Endothelial cell of umbilical vein (primary cell): ENCODE results near the gene SERGEF. TPM values are rescaled to one million over a fixed set of nuclear protein-coding genes. Genes with fewer than 3 reads are reported as not detected.

ENCODE experiments used
- BruUV-seq: library from RNA; stranded (reverse); fragments of 400-500 nt; replicated peaks from 2 replicates; lab custom pipeline; 2021; lab: Mats Ljungman, UMichigan
- CTCF ChIA-PET: fragments of 300-600, 350-600 bp; sonication (Branson Sonifier 250); formaldehyde crosslinking; loops from one replicate; lab custom pipeline; 2021; ENCODE audit warnings: antibody characterized with exemption, inconsistent platforms; lab: Charles Lee
- POLR2A ChIA-PET: fragments of 300-600, 350-600 bp; sonication (Branson Sonifier 250); formaldehyde crosslinking; loops from one replicate; lab custom pipeline; 2021; ENCODE audit warnings: antibody characterized with exemption, inconsistent platforms; lab: Charles Lee
- DNase-seq: peaks from one replicate; pipeline ENCODE4 v3.0.0-alpha.2; 2011; ENCODE audit warnings: low read depth, low spot score
- FAIRE-seq: peaks from 2 replicates; lab custom pipeline; 2011; peaks lifted over from hg19 to GRCh38; lab: Jason Lieb, UNC
- H2AFZ ChIP-seq: 2 replicates; pipeline ENCODE4 v1.6.0; 2012; ENCODE audit warnings: low read depth, low read length, control low read depth, inconsistent platforms
- H3K27ac ChIP-seq: 2 replicates; pipeline ENCODE4 v1.5.1; 2011; ENCODE audit warnings: low read depth, mild to moderate bottlenecking, control low read depth, low read length, moderate library complexity; ENCODE audit not compliant: insufficient read depth
- H3K27me3 ChIP-seq, 2 experiments: 2 replicates each; pipeline versions ENCODE4 v1.6.0 to v1.6.1; 2011; ENCODE audit warnings: low read length in 2 of 2, mixed read lengths in 1 of 2; ENCODE audit not compliant: control insufficient read depth in 2 of 2, insufficient read depth in 2 of 2
- H3K36me3 ChIP-seq, 2 experiments: 2 replicates in 1 of 2; 3 replicates in 1 of 2; pipeline ENCODE4 v1.5.1; 2011; ENCODE audit warnings: low read length in 2 of 2, mild to moderate bottlenecking in 1 of 2, moderate library complexity in 1 of 2; ENCODE audit not compliant: control insufficient read depth in 2 of 2, insufficient read depth in 2 of 2; ENCODE audit errors: extremely low read depth in 1 of 2
- H3K4me1 ChIP-seq: 3 replicates; pipeline ENCODE4 v1.5.1; 2011; ENCODE audit warnings: mild to moderate bottlenecking, low read length; ENCODE audit not compliant: control insufficient read depth, insufficient read depth; ENCODE audit errors: extremely low read depth
- H3K4me2 ChIP-seq: 2 replicates; pipeline ENCODE4 v1.6.1; 2011; ENCODE audit warnings: low read length, control low read depth, mixed read lengths; ENCODE audit not compliant: insufficient read depth
- H3K4me3 ChIP-seq, 3 experiments: fragments of 200-600 bp in 1 of 3; sonication (generic), shearing (Covaris generic) in 1 of 3; replicated peaks in 1 of 3; 2 replicates each; pipeline ENCODE4 v1.5.1; 2011 to 2016; ENCODE audit warnings: control low read depth in 3 of 3, low read length in 3 of 3, mild to moderate bottlenecking in 2 of 3, inconsistent platforms in 1 of 3, low read depth in 1 of 3, moderate library complexity in 1 of 3; ENCODE audit not compliant: insufficient read depth in 1 of 3
- H3K79me2 ChIP-seq: 2 replicates; pipeline ENCODE4 v1.6.0; 2012; ENCODE audit warnings: low read length, inconsistent platforms; ENCODE audit not compliant: control insufficient read depth, insufficient read depth
- H3K9ac ChIP-seq: replicated peaks from 2 replicates; pipeline ENCODE3; 2011; ENCODE audit warnings: low read length, control low read depth; ENCODE audit not compliant: insufficient read depth; ENCODE audit errors: extremely low read depth
- H3K9me1 ChIP-seq: replicated peaks from 3 replicates; pipeline ENCODE4 v1.6.0; 2011; ENCODE audit warnings: mild to moderate bottlenecking, low read length; ENCODE audit not compliant: control insufficient read depth, insufficient read depth; ENCODE audit errors: extremely low read depth
- H3K9me3 ChIP-seq: replicated peaks from 2 replicates; pipeline ENCODE4 v1.5.1; 2012; ENCODE audit warnings: low read length, inconsistent platforms; ENCODE audit not compliant: control insufficient read depth, insufficient read depth
- H4K20me1 ChIP-seq: replicated peaks from 2 replicates; pipeline ENCODE3; 2011; ENCODE audit warnings: mild to moderate bottlenecking, low read length; ENCODE audit not compliant: control insufficient read depth, insufficient read depth; ENCODE audit errors: extremely low read depth
- CTCF ChIP-seq, 2 donors: IDR thresholded peaks; 1 replicate in 1 of 2; 2 replicates in 1 of 2; pipeline ENCODE4 v1.5.1; 2011; ENCODE audit warnings: low read length in 2 of 2, mild to moderate bottlenecking in 2 of 2, moderate library complexity in 2 of 2, control low read depth in 1 of 2, inconsistent platforms in 1 of 2, low read depth in 1 of 2; ENCODE audit not compliant: insufficient read depth in 1 of 2; ENCODE audit errors: extremely low read depth in 1 of 2
- EZH2 ChIP-seq: IDR thresholded peaks from 2 replicates; pipeline ENCODE4 v1.6.1; 2012; ENCODE audit warnings: borderline replicate concordance, low read depth, mild to moderate bottlenecking, moderate library complexity, low read length, inconsistent platforms; ENCODE audit not compliant: severe bottlenecking
- FOS ChIP-seq: IDR thresholded peaks from 2 replicates; pipeline ENCODE4 v1.6.1; 2011; ENCODE audit warnings: mild to moderate bottlenecking, low read length, moderate library complexity, borderline replicate concordance; ENCODE audit not compliant: insufficient read depth
- GATA2 ChIP-seq: IDR thresholded peaks from 2 replicates; pipeline ENCODE4 v1.7.0; 2011; ENCODE audit warnings: low read depth, mild to moderate bottlenecking, moderate library complexity, mixed read lengths, low read length; ENCODE audit not compliant: insufficient read length, insufficient read depth
- JUN ChIP-seq: IDR thresholded peaks from 2 replicates; pipeline ENCODE4 v1.6.1; 2011; ENCODE audit warnings: borderline replicate concordance, low read depth; ENCODE audit not compliant: insufficient read length, insufficient read depth
- MAX ChIP-seq: IDR thresholded peaks from 2 replicates; pipeline ENCODE4 v1.6.1; 2011; ENCODE audit not compliant: insufficient read depth, insufficient read length
- MYC ChIP-seq: IDR thresholded peaks from one replicate; pipeline ENCODE4 v1.6.1; 2011; ENCODE audit warnings: mild to moderate bottlenecking, low read depth, low read length
- POLR2A ChIP-seq: IDR thresholded peaks from 2 replicates; pipeline ENCODE4 v1.6.1; 2012; ENCODE audit warnings: low read depth, mild to moderate bottlenecking, control low read depth, low read length
- POLR2AphosphoS5 ChIP-seq: IDR thresholded peaks from 2 replicates; pipeline ENCODE4 v1.6.1; 2012; ENCODE audit warnings: low read depth, mild to moderate bottlenecking, control low read depth, low read length, moderate library complexity; ENCODE audit not compliant: insufficient read depth
- dilution Hi-C: fragments of 300-500 bp; cut with MboI; formaldehyde crosslinking; loops from one replicate; pipeline ENCODE4 v1.15.0; 2019; ENCODE audit warnings: low sequenced_read_pairs; ENCODE audit not compliant: extremely low pct_ligation_motif_present
- intact Hi-C: fragments of 100-400 bp; cut with micrococcal nuclease; formaldehyde crosslinking; loops from one replicate; pipeline ENCODE4 v1.10.0; 2022
- polyA plus RNA-seq, 4 experiments: library from polyadenylated mRNA; depleted of rRNA in 3 of 4; stranded (reverse) in 3 of 4; unstranded in 1 of 4; fragments of >200 nt; gene quantifications; 2 replicates each; pipeline versions ENCODE4 v1.2.1 to v1.2.3, GENCODE V29; 2011 to 2012; ENCODE audit warnings: missing spikeins in 1 of 4
- total RNA-seq: library from RNA; stranded (reverse); gene quantifications from 2 replicates; pipeline ENCODE4 v1.2.3, GENCODE V29; 2021

Gene SERGEF
- total and polyA plus RNA-seq, 2 donors (not counting 3 experiments of a cell fraction or from before 2014, with no cell fraction given): 8.7 to 16.7 TPM

- ChIA-PET POLR2A (no interaction called here), CTCF (no interaction called here)
- no peak for FAIRE-seq
- Histone ChIP-seq H3K4me3 (no peak overlapping the region), H3K4me1 (no peaks in the 10 kb centered on the region), H3K27me3 (peaks cover 0 to 6% of the 10 kb centered on the region in 2 experiments), H2AFZ (no peak overlapping the region), H3K79me2 (no peaks in the 10 kb centered on the region), H3K36me3 (no peaks in the 10 kb centered on the region), H3K4me2 (no peak overlapping the region), H3K9me1 (no peaks in the 10 kb centered on the region), H3K27ac (no peak overlapping the region), H3K9me3 (no peaks in the 10 kb centered on the region), H4K20me1 (no peaks in the 10 kb centered on the region), H3K9ac (no peak overlapping the region)
- BruUV-seq: no TSS peak
- TF ChIP-seq MYC (no peak), FOS (no peak), CTCF (IDR thresholded peaks at IDR 0.05; ENCODE audit: extremely low read depth in 1 of 2, insufficient read depth in 1 of 2, low read depth in 1 of 2, low read length in 2 of 2) (no peak), MAX (no peak), POLR2A (no peak), GATA2 (no peak), JUN (no peak), POLR2AphosphoS5 (no peak), EZH2 (no peak)
- DNase-seq: no peak
- dilution Hi-C loops (no loop called here), intact Hi-C loops (no loop called here)
These were observed 41.8 kb upstream of the SERGEF start for GRCh38 chr11:18054511-18055103.
